Measurements from ENCODE around the gene NPIPB6.

DNA sequence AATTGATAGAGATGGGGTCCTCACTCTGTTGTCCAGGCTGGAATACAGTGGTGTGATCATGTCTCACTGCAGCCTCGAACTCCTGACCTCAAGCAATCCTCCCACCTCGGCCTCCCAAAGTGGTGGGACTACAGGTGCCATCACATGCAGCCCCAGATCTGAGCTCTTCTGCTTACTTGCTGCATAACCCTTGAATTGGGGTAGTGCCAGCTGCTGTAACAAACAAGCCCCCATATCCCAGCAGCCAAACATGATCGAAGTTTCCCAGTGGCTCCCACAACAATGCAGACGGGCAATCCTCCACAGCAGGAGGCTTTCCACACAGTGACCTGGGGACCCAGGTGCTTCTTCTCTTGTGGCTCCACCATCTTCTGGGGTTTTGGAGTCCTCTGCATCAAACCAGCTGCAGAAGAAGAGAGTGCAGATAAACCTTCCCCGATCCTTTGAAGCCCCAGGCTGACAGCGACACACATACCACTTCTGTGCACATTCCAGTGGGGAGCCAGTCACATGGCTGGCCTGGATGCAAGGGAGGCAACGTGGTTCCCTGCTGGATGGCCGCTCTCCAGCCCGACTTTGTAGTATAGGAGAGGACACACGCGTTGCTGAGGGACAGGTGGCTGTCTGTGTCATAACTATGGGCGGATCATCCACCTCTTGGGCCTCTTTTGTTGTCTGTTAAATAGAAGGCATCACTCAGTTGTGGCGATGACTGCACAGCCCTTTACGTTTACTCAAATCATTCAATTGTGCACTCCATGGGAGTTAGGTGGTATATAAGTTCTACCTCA lies 54.3 kb downstream of the NPIPB6 start:
- TF ChIP-seq, protein P1, sequence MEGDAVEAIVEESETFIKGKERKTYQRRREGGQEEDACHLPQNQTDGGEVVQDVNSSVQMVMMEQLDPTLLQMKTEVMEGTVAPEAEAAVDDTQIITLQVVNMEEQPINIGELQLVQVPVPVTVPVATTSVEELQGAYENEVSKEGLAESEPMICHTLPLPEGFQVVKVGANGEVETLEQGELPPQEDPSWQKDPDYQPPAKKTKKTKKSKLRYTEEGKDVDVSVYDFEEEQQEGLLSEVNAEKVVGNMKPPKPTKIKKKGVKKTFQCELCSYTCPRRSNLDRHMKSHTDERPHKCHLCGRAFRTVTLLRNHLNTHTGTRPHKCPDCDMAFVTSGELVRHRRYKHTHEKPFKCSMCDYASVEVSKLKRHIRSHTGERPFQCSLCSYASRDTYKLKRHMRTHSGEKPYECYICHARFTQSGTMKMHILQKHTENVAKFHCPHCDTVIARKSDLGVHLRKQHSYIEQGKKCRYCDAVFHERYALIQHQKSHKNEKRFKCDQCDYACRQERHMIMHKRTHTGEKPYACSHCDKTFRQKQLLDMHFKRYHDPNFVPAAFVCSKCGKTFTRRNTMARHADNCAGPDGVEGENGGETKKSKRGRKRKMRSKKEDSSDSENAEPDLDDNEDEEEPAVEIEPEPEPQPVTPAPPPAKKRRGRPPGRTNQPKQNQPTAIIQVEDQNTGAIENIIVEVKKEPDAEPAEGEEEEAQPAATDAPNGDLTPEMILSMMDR (IDR thresholded peaks at IDR 0.05; ENCODE audit: low read length): no peak
- TF ChIP-seq EZH2 (optimal IDR thresholded peaks at IDR 0.05; ENCODE audit: low read depth, low read length) (no peak), EZH2phosphoT487 (IDR thresholded peaks at IDR 0.05; ENCODE audit: low read length) (no peak)
